Measurements from ENCODE around the gene YOD1.
A peak's percentile ranks its signal among the peaks of the same experiment; 100 is the strongest.
"Not testable (repeated sequence)": the region's sequence is repeated elsewhere in the genome, so short reads cannot be mapped to it uniquely, and the experiment has no call there.

Gene YOD1

DNA sequence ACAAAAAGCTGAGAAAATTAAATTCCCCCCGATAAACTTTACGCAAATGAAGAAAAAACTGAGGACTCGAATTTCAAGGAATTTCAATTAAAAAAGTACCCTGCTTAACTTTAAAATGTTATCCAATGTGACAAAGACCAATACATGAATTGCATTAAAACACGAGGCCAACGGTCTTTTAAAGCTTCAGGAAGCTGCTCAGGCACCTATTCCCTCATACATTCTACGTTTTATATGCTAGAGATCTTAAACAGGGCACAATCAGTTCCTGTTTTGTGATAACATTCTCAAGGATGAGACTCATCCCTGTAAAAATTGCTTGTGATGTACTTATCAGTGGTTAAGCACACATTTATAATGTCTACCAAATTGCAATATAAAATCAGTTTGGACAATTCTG lies 3.0 kb downstream of the YOD1 start:
- no peak for DNase-seq

DNA sequence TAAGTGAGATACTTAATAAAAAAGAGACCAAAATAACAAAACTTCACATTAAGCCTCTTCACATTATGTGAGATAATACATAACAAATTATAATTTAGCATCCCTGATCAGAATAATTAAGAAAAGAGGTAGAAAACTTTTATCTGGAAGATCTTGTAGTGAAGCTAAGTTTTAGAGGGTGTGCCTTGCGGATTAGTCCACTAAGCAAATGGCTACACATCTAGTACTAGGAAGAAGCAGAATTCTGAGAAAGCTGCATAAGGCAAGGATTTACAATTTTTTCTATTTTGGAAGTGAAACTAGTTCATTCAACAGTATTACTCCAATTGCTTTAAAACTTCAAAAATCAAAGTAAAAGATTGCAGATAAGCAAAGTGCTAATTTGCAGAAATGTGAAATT lies 3.5 kb downstream of the YOD1 start:
- no peak for DNase-seq

DNA sequence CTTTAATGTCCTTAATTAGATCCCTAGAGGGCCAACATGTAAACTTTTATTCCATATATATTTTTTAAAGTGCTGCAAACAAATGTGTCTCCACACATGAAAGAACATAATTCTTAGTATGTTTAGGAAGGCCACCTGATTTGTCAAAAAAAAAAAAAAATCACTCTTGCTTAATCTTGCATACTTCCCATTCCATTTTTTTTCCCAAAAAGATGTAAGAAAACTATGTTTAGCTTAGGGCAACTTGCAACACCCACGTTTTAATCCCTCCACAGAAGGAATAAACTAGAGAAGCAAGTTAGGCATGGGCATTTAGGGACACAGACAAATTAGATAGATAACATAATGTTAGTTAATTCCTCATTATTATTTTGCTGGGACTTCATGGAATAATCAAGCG lies 5.6 kb downstream of the YOD1 start:
- no peak for DNase-seq

DNA sequence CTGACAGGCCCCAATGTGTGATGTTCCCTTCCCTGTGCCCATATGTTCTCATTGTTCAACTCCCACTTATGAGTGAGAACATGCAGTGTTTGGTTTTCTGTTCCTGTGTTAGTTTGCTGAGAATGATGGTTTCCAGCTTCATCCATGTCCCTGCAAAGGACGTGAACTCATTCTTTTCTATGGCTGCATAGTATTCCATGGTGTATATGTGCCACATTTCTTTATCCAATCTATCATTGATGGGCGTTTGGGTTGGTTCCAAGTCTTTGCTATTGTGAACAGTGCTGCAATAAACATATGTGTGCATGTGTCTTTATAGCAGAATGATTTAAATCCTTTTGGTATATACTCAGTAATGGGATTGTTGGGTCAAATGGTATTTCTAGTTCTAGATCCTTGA lies 9.6 kb downstream of the YOD1 start:
- not testable (repeated sequence) for DNase-seq

DNA sequence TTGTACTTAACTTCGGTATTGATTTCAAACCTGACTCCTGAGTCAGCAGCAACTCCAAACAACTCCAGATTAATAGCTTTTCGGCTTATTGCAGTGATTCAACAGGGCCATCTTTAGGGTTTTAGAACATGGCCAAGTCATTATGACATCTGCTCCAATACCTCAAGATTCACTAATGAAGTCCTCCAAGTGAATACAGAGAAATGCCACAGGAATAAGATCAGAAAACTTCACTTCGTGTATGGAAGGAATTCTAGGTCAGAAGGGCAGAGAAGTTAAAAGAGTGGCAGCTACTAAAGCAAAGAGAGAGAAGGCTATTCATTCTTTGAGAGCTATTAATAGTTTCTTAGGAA lies 10.9 kb downstream of the YOD1 start:
- DNase-seq = no peak

DNA sequence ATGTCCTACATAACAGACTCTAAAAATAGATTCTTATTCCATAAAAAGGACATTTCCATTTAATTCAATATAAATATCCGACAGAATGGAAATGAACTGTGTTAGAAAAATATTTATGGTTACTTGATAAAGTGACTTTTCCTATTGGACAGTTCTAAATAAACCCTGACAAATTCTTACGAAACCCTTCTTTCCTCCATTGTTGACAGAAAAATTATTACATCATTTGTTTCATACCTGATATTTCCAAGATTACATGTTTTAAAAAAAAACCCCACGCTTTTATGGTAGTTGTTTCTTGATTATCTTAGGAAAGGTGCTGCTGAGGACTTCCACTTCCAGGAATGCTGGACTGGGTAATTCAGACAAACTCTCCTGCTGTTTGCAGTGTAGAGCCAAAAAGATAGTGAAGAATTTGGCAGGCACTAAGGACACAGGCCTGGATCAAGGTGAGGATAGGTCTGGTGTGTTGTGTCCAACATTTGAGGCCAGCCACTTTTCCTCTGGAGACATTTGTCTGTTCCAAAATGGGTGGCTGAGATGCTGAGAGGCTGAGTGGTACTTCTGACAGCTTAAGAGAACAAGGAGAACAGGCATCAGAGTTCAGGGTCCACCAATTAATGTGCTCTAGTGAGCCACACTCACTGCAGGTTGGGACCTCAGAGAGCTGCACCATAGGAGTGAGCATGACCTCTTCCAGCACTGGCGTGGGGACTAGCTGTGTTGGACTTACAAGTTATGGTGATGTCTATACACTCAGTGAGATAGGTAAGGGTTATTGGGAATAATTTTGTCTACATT lies 11.4 kb downstream of the YOD1 start:
- no peak for DNase-seq

DNA sequence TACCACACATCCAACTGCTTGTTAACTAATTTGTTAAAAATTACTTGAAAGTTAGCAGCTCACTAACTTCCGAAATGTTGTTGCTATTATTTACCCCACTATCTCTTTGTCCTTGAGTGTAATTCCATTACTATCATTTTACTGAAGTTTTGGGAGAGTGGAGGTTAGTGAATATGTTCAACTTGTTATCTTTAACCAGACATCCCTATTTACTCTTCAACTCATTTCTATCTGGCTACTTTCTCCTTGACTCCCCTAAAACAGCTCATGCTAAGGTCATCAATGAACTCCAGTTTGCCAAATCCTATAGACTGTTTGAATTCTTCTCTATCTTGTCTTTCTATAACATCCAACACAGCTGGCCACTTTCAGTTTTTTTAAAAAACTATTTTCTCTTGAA lies 14.1 kb downstream of the YOD1 start:
- no peak for DNase-seq

DNA sequence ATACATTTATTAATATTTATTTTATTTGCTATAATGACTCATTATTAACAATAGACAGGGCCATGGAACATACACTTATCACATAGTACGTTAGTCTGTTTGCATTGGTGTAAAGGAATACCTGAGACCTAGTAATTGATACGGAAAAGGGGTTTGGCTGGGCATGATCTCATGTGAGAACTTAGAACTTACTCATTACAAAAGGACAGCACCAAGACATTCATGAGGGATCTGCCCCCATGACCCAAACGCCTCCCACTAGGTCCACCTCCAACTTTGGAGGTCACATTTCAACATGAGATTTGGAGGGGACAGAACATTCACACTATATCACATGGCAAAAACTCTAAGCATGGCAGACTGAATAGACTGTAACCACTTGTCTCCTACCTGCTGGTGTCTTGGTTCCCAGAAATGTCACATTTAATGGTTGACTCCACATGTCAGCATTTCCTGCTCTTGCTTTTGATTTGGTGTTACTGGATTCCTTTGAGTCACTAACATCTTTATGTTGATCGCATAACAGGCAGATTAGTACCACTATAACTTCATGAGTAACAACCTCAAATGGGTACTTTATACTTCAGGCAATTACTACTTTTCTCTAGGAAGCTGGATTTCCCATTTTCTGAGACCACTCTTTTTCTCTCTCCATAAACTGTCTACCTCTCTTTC lies 15.0 kb downstream of the YOD1 start:
- DNase-seq = no peak

DNA sequence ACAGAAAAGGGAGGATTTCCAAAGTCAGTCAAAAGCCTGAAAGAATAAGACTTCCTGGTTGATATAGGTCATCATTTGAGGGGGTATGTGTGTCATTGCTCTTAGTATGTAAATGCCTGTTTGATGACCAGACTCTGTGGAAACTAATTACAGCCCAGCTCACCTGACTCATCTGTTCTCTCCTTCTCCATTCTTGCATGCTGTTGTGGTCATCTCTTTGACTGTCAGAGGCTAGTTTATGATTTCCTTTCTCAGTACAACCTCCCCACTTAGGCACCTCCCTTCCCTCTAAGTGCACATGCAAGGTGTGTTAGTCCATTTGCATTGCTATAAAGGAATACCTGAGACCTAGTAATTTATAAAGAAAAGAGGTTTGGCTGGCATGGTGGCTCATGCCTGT lies 16.0 kb downstream of the YOD1 start:
- DNase-seq = no peak

DNA sequence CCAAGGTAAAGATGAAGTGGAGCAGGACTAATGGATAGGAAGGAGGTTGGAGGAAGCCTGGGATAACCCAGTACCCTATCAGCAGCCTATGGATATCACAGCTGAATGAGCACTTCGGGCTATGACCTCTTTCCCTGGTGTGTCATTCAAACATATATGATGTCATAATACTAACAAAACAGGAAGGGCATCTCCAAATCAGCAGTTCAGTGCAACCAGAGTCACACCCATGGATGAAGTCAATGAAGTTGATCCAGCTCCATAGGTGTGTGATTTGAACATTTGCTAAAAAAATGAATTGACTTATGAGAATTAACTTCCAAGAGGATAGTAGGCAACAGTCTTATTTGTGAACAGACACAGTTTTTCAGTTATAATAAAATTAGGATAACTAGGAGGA lies 16.8 kb downstream of the YOD1 start:
- DNase-seq = no peak

DNA sequence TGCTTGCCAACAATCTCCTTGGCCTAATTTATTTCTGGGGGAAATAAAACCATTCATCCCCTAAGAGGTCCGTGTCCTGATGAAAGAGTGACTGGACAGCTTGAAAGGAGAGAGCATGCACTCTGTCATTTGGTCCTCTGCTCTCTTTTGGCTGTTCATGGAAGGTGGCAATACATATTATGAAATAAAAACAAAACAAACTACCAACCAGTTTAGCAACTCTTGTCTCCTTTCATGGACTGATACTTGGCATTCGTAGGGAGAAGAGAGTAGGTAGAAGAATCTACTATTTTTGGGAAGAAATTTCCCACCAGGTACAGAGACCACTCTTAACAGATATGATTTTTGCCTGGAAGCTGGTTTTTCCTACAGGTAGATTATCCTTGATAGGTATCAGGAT lies 17.7 kb downstream of the YOD1 start:
- DNase-seq = no peak

DNA sequence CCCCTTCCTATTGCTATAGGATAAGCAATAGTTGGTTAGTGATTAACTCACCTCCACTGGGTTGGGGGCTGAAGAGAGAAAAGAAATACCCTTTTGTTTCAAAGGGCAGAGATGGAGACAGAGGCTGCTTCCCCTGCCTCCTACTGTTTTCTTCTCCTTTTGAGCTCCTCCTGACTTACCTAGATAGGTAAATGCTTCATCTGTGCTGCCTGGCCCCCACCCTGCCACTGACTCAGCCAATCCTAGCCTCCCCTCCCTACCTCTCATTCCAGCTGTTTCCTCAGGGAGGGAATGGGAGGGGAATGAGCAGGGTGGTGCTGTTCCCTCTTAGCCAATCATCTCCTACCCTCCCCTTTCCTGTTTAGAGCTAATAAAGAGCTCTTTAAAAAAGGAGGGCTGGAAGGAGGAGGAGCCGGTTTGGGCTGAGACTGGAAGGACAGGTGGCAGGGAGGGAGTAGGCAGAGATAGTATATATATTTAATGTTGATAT lies 18.4 kb downstream of the YOD1 start, which contains the start of gene C1orf116:
TSS of gene C1orf116 (minus strand) at position 229 of the 490 bp plus-strand sequence. CDS start 5,158 bp downstream, outside the sequence.
- DNase-seq = no peak

DNA sequence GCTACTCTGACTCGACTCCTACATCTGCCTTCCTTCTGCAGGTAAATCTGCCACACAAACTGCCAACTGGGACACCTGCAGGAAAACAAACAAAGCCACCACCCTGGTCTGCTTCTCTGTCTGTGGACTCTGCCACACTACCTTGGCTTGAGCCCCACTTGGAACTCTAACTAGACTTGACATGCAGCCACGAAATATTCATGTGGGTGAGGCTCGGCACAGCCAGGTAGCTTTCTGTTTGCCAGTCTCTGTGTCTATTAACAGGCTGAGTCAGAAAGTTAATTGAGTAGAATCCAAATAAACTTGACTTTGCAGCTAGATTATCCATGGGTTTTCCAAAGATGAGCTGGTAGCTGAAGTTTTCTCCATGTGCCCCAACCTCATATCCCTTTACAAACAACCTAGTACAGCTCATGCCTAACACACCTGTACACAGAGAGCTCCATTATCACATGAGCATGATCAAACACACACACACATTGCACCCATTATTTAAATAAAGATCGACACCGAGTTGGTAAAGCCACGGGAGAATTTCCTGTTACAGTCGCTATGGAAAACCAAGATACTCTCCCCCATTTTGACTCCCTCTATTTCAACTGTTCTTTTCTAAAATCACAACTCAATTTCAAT lies 19.3 kb downstream of the YOD1 start:
- DNase-seq = no peak

DNA sequence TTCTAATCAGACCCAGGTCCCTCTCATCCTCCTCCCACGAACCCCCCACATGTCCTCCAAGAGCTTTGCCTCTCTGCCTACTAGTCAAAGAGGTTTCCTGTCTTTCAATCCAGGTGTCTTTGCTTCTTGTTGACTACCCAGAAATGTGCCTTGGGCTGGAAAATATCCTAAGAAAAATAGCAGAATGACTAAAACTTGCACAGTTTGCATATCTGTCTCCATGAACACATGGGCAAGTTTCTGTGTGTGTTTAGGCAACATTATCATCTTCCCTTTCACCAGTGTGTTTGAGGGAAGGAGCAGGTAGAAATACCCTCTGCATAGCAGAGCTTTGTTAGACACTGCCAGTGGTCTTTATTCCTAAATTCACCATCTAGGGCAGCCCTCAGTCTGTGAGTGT lies 20.0 kb downstream of the YOD1 start:
- DNase-seq = no peak

DNA sequence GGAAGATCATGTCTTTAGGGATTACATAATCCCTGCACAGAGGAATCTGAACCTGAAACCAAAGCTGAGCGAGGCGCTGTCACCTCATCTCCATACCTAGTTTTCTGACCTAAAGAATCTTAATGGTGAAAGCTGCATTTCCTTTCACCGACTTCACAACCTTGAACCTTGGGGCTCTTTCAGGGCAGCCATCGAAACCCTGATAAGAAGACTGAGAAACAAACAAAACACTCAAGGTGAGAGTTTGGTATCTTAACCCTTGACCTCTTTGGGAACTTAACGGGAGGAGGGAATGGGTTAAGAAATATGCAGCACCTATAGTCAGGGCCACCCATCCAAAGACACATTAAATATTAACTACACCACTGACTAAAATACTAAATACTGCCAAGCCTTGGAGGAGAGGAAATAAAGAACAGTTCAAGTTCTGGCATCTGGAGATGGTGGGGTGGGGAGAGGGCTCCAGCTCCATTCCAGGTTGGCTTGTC lies 20.4 kb downstream of the YOD1 start:
- DNase-seq = no peak

DNA sequence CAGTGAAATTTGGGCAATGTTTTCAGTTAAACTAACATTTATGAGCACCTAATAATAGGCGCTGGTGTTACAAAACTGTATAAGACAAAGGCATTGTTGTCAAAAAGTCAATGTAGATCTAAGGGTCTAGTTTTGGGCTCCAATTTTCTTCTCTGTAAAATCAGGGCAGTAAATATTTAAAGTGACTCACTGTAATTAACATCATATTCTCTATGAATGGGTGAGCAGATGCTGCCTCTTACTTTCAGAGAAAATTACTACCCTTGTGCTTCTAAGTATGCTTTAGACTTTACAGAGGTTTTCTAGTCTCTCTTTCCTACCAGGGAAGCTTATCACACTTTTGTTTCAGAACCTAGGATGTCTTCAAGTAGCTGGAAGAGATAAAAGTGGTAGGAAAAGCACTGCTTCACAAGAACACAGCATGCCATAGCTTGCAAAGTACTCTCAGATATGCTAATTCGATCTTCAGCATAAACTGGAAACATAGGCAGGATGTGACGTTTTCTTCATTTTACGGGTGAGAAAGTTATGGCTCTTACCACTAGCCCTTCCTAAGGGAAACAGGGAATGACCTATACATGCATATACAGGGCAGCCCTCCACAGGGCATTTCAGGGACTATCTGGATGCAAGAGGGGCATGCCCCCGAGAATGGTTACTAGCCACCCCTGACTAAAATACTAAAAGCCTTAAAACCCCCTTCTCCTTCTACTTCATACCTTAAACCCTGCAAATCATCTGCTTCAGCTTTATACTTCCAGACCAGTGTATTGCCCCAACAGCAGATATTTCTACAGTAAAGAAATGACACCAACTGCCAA lies 21.1 kb downstream of the YOD1 start:
- DNase-seq = peak in 2 of 6 experiments; percentile 1 to 2

DNA sequence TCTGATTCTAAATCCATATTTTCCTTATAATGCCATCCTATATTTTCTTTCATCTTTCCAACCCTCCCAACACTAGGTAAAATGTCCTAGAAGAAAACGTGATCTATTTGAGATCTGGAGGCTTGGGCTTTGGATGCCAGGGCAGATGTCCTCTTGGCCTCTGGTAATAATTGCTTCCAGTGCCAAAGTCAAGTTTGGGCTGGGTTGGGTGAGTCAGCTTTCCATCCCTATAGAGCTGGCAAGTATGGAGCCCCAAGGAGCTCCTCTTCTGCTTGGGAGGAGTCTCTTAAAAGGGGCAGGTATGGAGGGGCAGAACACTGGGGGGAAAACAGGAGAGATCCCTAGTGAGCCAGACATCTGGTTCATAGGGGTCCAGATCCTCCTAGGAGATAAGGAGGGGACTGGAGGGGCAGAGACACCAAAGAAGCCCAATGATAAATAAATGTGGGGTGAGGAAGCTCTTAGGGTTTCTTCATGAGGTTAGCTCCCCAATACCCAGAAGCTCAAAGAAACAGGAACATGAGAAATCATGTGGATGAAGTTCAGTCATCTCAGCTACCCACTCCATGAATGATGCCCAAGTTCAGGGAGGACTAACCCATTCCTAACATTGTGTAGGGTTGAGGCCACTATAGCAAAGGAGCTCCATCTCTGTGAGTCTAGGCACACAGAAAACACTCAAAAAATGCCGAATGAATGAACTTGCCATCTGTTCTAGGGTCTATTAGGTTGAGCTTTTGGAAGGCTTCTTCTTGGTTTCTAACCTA lies 21.9 kb downstream of the YOD1 start:
- DNase-seq = no peak

DNA sequence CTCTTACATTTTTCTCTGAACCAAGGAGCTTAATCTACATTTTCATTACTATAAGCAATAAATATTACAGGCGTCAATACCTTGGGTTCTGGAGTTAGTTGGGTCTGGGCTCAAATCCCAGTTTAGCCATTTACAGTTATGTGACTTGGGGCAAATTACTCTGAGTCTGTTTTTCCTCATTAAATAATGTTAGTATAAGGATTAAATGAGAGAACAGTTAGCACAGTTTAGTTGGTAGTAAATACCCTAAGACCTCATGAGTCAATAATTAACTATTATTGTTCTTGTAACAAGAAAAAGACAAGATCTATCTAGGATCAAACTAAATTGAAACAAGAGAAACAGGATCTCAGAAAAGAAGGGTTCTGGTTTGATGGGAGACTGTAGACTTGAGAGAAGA lies 23.1 kb downstream of the YOD1 start:
- no peak for DNase-seq

DNA sequence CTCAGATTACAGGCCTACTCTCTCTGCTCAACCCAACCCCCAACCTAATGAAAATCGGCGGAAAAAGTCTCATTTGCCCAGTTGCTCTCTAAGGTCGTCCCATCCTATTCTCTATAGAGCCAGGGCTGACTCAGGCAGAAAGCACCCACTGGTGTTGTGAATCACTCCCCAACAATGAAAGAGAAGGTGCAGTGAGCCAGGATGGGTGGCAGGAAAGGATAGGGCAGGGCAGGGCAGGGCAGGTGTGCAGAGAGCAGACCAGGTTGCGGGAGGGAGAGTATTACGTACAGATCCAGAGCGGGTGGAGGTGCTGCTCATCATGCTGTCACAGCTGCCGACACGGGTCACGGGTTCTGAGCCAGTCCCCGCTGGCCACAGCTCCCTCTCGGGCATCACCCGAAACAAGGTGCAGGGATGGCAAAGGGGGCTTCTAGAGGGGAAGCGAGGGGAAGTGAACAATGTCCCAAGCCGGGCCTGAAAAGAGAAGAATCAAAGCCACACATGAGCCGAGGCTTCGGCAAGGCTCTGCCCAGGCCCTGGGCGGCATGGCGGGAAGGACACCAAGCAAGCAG lies 23.7 kb downstream of the YOD1 start:
- no peak for DNase-seq

DNA sequence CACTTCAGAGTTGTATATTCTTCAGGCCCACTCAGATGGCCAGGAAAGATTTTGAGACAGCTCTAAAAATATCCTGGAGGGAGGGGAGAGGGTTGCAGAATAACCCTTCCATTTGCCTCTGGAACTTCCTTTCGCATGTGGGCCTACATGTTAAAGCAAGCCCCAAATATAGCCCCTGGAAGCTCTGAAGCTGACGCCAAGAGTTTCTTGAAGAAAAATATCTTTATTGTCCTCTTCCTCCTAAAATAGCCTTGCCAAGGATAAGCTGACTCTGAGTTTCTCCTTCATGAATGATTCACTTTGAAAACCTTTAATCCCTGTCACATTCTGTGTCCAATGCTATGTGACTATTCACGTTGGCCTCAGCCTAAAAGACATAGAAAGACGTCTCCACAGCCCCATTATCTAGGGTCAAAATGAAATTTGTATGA lies 24.9 kb downstream of the YOD1 start:
- DNase-seq = no peak

DNA sequence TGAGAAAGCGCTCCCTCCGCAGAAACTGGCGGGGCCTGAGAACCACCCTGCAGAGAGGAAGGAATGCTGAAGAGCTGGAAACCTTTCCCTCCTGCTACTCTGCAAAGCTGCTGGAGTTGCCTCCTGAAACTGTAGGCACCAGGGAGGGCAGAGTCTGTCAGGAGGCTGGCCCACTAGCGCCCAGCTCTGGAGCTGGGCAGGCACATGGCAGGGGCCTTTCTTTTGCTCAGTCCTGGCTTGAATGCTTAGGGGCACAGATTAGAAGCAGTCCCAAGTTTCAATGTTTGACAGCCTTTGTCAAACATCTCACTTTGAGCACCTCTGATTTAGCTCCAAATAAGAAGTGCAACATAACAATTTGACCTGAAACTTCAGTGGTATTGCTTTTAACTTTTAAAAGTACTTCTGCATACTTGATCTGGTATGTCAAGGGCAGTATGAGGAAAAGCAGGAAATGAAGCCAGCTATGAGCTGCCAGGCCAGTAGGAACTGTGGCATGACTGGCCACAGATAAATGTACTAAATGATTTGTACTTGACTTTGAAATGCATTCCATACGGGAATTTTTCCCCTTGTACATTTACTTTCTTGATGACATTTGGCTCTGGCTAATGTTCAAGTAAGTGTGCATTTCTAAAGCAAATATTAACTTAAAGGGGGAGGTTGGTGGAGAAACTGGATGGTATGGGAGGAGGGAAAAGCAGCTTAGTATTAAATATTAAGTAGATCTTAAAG lies 25.7 kb downstream of the YOD1 start:
- no peak for DNase-seq

All from stimulated activated naive CD4-positive, alpha-beta T cell (primary cell).